SK-N-SH (cell line): ENCODE data around the gene ATN1.

Experiments used
- FOSL2 ChIP-seq: IDR thresholded peaks from 2 replicates; pipeline ENCODE4 v1.4.0; 2012; ENCODE audit warnings: low read depth, mild to moderate bottlenecking, moderate library complexity, borderline replicate concordance
- FOXM1 ChIP-seq: IDR thresholded peaks from 2 replicates; pipeline ENCODE4 v1.4.0; 2012; ENCODE audit warnings: low read depth, mild to moderate bottlenecking
- NRF1 ChIP-seq: IDR thresholded peaks from 2 replicates; pipeline ENCODE4 v1.6.1; 2012; ENCODE audit warnings: low read depth, mild to moderate bottlenecking, low read length
- POLR2AphosphoS5 ChIP-seq: IDR thresholded peaks from 2 replicates; pipeline ENCODE4 v1.6.1; 2012; ENCODE audit warnings: low read depth, low read length
- SIN3A ChIP-seq: IDR thresholded peaks from 2 replicates; pipeline ENCODE4 v1.6.1; 2012; ENCODE audit warnings: low read depth, mild to moderate bottlenecking, low read length, moderate library complexity, borderline replicate concordance
- TAF1 ChIP-seq: IDR thresholded peaks from 2 replicates; pipeline ENCODE4 v1.6.1; 2012; ENCODE audit warnings: low read depth, mild to moderate bottlenecking, low read length, moderate library complexity, borderline replicate concordance
- TF ChIP-seq, protein P1 (sequence below): IDR thresholded peaks from 2 replicates; pipeline ENCODE4 v1.4.0; 2012; ENCODE audit warnings: low read depth
- TF ChIP-seq, protein P2 (sequence below): fragments of 200-600 bp; sonication (generic); IDR thresholded peaks from 2 replicates; pipeline ENCODE4 v1.6.1; 2017; ENCODE audit warnings: antibody characterized with exemption, mild to moderate bottlenecking, moderate library complexity
- TF ChIP-seq, protein P3 (sequence below): IDR thresholded peaks from 2 replicates; pipeline ENCODE4 v1.4.0; 2012; ENCODE audit warnings: low read depth, borderline replicate concordance
- TF ChIP-seq, protein P4 (sequence below): fragments of 150-350 bp; IDR thresholded peaks from 2 replicates; pipeline ENCODE4 v1.6.1; 2017; ENCODE audit warnings: antibody characterized with exemption, low read length, low read depth, borderline replicate concordance
- TF ChIP-seq, protein P5 (sequence below): IDR thresholded peaks from 2 replicates; pipeline ENCODE4 v1.6.1; 2012; ENCODE audit warnings: mild to moderate bottlenecking, low read depth, low read length, moderate library complexity

DNA sequence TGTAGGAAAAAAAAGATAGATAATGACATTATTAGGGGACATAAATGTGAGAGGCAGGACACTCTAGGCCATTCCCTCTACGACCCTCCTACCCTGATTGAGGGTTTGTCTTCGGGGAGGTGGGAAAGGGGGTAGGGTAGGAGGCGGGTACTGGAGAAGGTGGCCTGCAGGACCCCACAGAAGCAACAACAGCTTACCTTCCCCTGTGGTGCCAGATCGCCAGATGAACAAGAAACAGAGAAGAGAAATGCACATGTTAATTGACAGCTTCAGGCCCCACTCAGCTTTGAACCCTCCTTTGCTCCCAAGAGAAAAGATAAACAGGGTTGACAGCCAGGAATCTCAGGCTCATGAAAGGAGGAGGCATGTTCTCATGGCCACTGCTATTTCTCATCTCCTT is 38.0 kb downstream of the ATN1 start:
- TF ChIP-seq, protein P1, sequence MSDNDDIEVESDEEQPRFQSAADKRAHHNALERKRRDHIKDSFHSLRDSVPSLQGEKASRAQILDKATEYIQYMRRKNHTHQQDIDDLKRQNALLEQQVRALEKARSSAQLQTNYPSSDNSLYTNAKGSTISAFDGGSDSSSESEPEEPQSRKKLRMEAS = no peak
- TF ChIP-seq, protein P2, sequence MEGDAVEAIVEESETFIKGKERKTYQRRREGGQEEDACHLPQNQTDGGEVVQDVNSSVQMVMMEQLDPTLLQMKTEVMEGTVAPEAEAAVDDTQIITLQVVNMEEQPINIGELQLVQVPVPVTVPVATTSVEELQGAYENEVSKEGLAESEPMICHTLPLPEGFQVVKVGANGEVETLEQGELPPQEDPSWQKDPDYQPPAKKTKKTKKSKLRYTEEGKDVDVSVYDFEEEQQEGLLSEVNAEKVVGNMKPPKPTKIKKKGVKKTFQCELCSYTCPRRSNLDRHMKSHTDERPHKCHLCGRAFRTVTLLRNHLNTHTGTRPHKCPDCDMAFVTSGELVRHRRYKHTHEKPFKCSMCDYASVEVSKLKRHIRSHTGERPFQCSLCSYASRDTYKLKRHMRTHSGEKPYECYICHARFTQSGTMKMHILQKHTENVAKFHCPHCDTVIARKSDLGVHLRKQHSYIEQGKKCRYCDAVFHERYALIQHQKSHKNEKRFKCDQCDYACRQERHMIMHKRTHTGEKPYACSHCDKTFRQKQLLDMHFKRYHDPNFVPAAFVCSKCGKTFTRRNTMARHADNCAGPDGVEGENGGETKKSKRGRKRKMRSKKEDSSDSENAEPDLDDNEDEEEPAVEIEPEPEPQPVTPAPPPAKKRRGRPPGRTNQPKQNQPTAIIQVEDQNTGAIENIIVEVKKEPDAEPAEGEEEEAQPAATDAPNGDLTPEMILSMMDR = no peak
- TF ChIP-seq TAF1 (no peak), POLR2AphosphoS5 (no peak), FOXM1 (no peak), FOSL2 (no peak), SIN3A (no peak), NRF1 (no peak)
- TF ChIP-seq, protein P3, sequence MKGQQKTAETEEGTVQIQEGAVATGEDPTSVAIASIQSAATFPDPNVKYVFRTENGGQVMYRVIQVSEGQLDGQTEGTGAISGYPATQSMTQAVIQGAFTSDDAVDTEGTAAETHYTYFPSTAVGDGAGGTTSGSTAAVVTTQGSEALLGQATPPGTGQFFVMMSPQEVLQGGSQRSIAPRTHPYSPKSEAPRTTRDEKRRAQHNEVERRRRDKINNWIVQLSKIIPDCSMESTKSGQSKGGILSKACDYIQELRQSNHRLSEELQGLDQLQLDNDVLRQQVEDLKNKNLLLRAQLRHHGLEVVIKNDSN = no peak
- TF ChIP-seq, protein P4, sequence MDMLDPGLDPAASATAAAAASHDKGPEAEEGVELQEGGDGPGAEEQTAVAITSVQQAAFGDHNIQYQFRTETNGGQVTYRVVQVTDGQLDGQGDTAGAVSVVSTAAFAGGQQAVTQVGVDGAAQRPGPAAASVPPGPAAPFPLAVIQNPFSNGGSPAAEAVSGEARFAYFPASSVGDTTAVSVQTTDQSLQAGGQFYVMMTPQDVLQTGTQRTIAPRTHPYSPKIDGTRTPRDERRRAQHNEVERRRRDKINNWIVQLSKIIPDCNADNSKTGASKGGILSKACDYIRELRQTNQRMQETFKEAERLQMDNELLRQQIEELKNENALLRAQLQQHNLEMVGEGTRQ = no peak
- TF ChIP-seq, protein P5, sequence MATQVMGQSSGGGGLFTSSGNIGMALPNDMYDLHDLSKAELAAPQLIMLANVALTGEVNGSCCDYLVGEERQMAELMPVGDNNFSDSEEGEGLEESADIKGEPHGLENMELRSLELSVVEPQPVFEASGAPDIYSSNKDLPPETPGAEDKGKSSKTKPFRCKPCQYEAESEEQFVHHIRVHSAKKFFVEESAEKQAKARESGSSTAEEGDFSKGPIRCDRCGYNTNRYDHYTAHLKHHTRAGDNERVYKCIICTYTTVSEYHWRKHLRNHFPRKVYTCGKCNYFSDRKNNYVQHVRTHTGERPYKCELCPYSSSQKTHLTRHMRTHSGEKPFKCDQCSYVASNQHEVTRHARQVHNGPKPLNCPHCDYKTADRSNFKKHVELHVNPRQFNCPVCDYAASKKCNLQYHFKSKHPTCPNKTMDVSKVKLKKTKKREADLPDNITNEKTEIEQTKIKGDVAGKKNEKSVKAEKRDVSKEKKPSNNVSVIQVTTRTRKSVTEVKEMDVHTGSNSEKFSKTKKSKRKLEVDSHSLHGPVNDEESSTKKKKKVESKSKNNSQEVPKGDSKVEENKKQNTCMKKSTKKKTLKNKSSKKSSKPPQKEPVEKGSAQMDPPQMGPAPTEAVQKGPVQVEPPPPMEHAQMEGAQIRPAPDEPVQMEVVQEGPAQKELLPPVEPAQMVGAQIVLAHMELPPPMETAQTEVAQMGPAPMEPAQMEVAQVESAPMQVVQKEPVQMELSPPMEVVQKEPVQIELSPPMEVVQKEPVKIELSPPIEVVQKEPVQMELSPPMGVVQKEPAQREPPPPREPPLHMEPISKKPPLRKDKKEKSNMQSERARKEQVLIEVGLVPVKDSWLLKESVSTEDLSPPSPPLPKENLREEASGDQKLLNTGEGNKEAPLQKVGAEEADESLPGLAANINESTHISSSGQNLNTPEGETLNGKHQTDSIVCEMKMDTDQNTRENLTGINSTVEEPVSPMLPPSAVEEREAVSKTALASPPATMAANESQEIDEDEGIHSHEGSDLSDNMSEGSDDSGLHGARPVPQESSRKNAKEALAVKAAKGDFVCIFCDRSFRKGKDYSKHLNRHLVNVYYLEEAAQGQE = no peak
